Measurements from ENCODE around the gene NPAS3.

The NPAS3 gene

GRCh38 chr14:33661101-33661500, 722.4 kb downstream of the NPAS3 start:
- DNase-seq (ENCODE audit: low read depth in 2 of 3, low spot score in 2 of 3) = no peak

GRCh38 chr14:33668066-33668465, 729.4 kb downstream of the NPAS3 start:
- no peak for DNase-seq (ENCODE audit: low read depth in 2 of 3, low spot score in 2 of 3)

- no peak for DNase-seq (ENCODE audit: low read depth in 2 of 3, low spot score in 2 of 3)
Measured at GRCh38 chr14:33669111-33669510, 730.4 kb downstream of the NPAS3 start.

DNA sequence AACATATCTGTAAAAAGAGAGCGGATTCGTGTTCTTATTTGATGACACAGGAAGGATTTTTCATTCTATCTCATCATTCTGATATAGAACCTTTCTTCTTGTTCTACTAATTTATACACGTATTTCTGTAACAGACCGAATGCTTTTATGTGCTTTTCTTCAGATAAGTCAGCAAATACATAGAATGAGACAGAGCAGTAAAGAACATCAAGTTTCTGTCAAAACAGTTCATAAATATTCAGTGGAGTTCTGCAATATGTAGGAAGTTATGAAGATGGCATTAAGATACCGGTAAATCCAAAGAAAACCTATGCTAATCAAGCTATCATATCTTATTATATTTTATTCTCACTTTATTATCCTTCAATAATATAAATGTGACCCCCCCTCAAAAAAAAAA, 731.6 kb downstream of the NPAS3 start:
- no peak for DNase-seq (ENCODE audit: low read depth in 2 of 3, low spot score in 2 of 3)

GRCh38 chr14:33671556-33671955, 732.9 kb downstream of the NPAS3 start:
- no peak for DNase-seq (ENCODE audit: low read depth in 2 of 3, low spot score in 2 of 3)

- no peak for DNase-seq (ENCODE audit: low read depth in 2 of 3, low spot score in 2 of 3)
Measured at GRCh38 chr14:33674927-33675326, 736.2 kb downstream of the NPAS3 start.

- DNase-seq (ENCODE audit: low read depth in 2 of 3, low spot score in 2 of 3) = no peak
Measured at GRCh38 chr14:33675415-33676130, 736.9 kb downstream of the NPAS3 start.

GRCh38 chr14:33676135-33676566, 737.5 kb downstream of the NPAS3 start:
- DNase-seq (ENCODE audit: low read depth in 2 of 3, low spot score in 2 of 3) = no peak

- DNase-seq (ENCODE audit: low read depth in 2 of 3, low spot score in 2 of 3) = no peak
Measured at GRCh38 chr14:33676891-33677290, 738.2 kb downstream of the NPAS3 start.

- no peak for DNase-seq (ENCODE audit: low read depth in 2 of 3, low spot score in 2 of 3)
Measured at GRCh38 chr14:33678005-33678404, 739.3 kb downstream of the NPAS3 start.

DNA sequence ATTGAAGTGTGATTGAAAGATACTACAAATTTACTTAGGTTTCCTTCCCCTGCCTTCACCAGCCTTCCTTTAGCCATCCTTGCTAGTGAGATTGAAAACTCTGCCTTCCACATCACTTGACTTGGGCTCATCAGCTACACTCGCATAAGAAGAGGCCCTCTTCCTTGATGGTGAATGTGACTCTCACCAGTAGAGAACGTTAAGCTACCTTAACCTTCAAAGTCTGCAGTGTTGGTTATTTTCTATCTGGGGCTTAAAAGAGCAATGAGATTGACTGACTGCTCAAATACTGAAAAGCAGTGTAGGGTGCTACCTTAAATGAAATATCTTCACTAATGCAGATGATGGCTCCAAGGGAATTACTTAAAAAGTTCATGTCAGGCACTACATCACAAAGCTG, 740.3 kb downstream of the NPAS3 start:
- no peak for DNase-seq (ENCODE audit: low read depth in 2 of 3, low spot score in 2 of 3)

DNA sequence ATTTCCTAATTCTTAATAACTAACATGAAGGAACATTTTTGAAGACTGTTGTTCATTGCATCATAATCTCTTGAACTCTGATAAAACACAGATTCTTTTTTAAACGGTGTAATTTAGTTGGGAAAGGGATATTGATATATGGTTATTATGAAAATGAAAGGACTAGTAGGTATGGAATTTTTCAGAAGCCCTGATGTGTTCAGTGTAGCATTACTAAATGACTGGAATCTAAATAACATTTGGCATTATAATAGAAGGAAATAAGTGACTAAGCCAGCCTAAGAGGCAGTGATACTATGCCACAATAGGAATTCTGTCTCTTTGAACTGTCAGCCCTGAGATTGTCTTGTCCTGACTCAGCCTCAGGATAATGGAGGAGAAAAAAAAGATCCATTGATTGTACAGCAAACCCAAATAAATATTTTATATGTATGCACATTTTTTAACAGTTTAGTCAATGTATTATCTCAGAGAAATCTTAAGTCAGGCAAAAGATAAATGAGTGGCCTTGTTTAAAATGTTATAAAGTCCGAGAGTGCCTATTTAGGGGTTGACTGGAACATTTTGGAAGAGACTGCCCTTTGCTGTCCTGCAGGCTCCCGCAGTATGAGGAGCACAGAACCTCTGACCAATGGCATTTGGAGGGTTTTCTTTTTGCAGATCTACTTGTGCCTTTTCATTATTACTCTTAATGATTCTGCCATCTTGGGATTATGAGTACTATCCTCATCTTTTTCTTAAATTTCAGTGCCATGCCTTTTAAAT, 741.0 kb downstream of the NPAS3 start:
- no peak for DNase-seq (ENCODE audit: low read depth in 2 of 3, low spot score in 2 of 3)

DNA sequence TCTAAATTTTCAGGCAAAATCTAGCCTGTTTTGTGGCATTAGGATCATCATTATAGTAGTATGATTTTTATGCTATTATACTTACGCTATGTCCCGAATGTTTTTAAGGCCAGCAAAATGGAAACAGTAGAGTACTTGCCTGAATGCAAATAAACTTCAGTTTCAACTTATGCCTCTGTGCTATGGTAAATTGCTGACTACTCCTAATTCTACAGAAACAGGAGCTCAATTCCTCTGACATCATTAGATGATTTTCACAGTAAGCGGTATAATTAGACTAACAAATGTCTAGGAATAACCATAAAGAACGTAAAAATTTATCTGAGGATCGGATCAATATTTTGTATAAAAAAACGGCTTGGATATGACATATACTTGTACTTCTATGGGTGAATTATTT, 742.2 kb downstream of the NPAS3 start:
- DNase-seq (ENCODE audit: low read depth in 2 of 3, low spot score in 2 of 3) = no peak

- DNase-seq (ENCODE audit: low read depth in 2 of 3, low spot score in 2 of 3) = no peak
Measured at GRCh38 chr14:33682760-33683159, 744.1 kb downstream of the NPAS3 start.

DNA sequence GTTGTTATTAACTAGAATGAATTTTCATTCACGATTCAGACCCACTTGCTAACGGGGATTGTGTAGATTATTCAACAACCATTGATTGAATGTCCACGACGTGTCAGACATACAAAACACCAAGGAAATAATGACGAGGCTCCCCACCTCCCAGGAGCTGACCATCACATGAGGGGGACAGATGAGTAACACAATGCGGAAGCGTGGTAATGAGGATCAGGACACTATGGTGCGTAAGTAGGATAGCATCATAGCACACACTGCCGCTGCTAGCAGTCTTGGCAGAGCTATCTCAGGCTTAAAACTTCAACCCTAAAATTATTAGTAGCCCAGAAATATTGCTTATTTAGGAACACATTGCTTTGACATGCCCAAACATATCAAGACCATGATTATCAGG, 746.3 kb downstream of the NPAS3 start:
- no peak for DNase-seq (ENCODE audit: low read depth in 2 of 3, low spot score in 2 of 3)

- no peak for DNase-seq (ENCODE audit: low read depth in 2 of 3, low spot score in 2 of 3)
Measured at GRCh38 chr14:33685698-33686097, 747.0 kb downstream of the NPAS3 start.

GRCh38 chr14:33686218-33686617, 747.5 kb downstream of the NPAS3 start:
- no peak for DNase-seq (ENCODE audit: low read depth in 2 of 3, low spot score in 2 of 3)

DNA sequence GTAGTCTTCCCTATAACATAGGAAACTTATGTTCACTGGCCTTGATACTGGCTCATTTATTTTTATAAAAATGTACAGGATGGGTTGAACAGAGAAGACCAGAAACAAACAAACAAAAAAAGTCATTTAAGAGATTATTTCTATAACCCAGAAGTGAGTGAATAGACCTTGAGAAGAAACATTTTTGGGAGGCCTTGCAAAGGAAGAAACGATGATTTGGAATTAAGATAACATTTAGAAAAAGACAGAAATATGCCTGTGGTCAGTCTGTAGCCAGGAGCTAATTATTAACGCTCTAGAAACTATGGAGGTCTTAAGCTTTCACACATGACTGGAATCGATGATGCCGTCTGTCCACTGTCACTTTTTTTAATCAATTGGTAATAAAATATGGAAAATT, 748.2 kb downstream of the NPAS3 start:
- no peak for DNase-seq (ENCODE audit: low read depth in 2 of 3, low spot score in 2 of 3)

- no peak for DNase-seq (ENCODE audit: low read depth in 2 of 3, low spot score in 2 of 3)
Measured at GRCh38 chr14:33689680-33690079, 751.0 kb downstream of the NPAS3 start.

- DNase-seq (ENCODE audit: low read depth in 2 of 3, low spot score in 2 of 3) = no peak
Measured at GRCh38 chr14:33691907-33692306, 753.2 kb downstream of the NPAS3 start.

DNA sequence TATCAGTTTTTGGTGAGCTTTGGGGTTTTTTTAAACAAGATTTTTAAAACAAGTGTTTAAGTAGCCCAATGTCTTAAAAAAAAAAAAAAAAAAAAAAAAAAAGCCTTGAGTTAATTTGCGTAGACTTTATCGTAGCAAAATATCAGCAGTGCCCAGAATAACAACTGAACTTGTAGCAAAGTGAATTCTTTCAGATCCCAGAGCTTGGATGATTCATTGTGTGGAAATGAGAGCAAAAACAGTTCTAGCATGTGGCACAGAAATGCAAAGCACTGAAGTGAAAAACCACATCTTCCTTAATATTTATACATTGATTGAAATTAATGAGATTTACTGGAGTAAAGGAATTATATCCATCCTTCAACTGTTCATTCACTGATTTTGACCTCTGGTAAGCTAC, 754.1 kb downstream of the NPAS3 start:
- no peak for DNase-seq (ENCODE audit: low read depth in 2 of 3, low spot score in 2 of 3)

DNA sequence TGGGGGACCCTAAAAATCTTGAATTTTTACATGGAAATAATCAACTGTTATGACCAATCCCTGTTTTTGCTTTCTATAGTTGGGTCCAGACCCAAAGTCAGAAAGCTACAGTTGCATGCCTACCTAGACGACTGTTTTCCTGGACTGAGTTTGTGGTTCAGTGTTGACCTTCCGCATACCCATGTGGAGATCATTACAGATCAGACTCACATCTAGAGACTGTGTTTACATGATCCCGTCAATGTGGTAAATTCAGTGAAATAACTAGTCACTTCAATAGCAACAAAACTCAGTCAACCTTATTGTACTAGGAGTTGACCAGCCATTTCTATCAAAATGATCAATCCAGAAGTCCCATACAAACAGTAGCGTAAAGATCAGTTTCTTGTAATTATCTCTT, 754.6 kb downstream of the NPAS3 start:
- DNase-seq (ENCODE audit: low read depth in 2 of 3, low spot score in 2 of 3) = no peak

- DNase-seq (ENCODE audit: low read depth in 2 of 3, low spot score in 2 of 3) = no peak
Measured at GRCh38 chr14:33696165-33696564, 757.5 kb downstream of the NPAS3 start.

All from activated CD8-positive, alpha-beta memory T cell treated with anti-CD3 and anti-CD28 coated beads for 48 hours (primary cell).